ENCODE measurements around the gene PDP2.

PDP2 gene

GRCh38 chr16:66916518-66916917 lies 36.2 kb downstream of the PDP2 start:
- DNase-seq (ENCODE audit: insufficient read length, low spot score): no peak
- no peak for TF ChIP-seq CTCF (IDR thresholded peaks at IDR 0.05; ENCODE audit: insufficient read depth, missing control alignments)
- FAIRE-seq: no peak

- FAIRE-seq (no peak), DNase-seq (ENCODE audit: insufficient read length, low spot score) (no peak)
Observed at GRCh38 chr16:66917741-66918140, 37.4 kb downstream of the PDP2 start.

GRCh38 chr16:66918355-66918754 lies 38.0 kb downstream of the PDP2 start:
- TF ChIP-seq CTCF (IDR thresholded peaks at IDR 0.05; ENCODE audit: insufficient read depth, missing control alignments): no peak
- DNase-seq (ENCODE audit: insufficient read length, low spot score): no peak
- FAIRE-seq: no peak

More at GRCh38 chr16:66917741-66918140, 37.4 kb downstream of the PDP2 start:
- TF ChIP-seq CTCF (IDR thresholded peaks at IDR 0.05; ENCODE audit: insufficient read depth, missing control alignments): no peak

GRCh38 chr16:66918803-66919568 lies 38.7 kb downstream of the PDP2 start, which contains the start of gene CDH16:
Gene CDH16, minus strand, starts transcription at chr16:66918885. Its CDS starts 820 bp downstream, at chr16:66918065.
- no peak for TF ChIP-seq CTCF (IDR thresholded peaks at IDR 0.05; ENCODE audit: insufficient read depth, missing control alignments)
- DNase-seq (ENCODE audit: insufficient read length, low spot score): no peak
- FAIRE-seq: no peak

GRCh38 chr16:66919569-66920298 lies 39.4 kb downstream of the PDP2 start:
- DNase-seq (ENCODE audit: insufficient read length, low spot score): no peak
- FAIRE-seq: no peak
- no peak for TF ChIP-seq CTCF (IDR thresholded peaks at IDR 0.05; ENCODE audit: insufficient read depth, missing control alignments)

GRCh38 chr16:66920299-66920590 lies 39.9 kb downstream of the PDP2 start:
- DNase-seq (ENCODE audit: insufficient read length, low spot score) (no peak), FAIRE-seq (no peak)
- no peak for TF ChIP-seq CTCF (IDR thresholded peaks at IDR 0.05; ENCODE audit: insufficient read depth, missing control alignments)
